Neural cell (in vitro differentiated cells): ENCODE measurements around the gene ARID3A. TPM values are rescaled to one million over a fixed set of nuclear protein-coding genes. Genes with fewer than 3 reads are reported as not detected.

Experiments
- H2AFZ ChIP-seq: fragments of 200-600, 300-800 bp; sonication (generic), shearing (Covaris generic); 2 replicates; pipeline ENCODE4 v1.6.0; 2014; ENCODE audit warnings: low read depth, mild to moderate bottlenecking, antibody characterized with exemption, low read length, moderate library complexity
- H3F3A ChIP-seq: fragments of 200-600 bp; shearing (Covaris generic); 2 replicates; pipeline ENCODE4 v1.6.1; 2016; ENCODE audit warnings: mild to moderate bottlenecking, moderate library complexity, mixed read lengths, antibody characterized with exemption, low read length; ENCODE audit not compliant: insufficient read depth, poor library complexity, severe bottlenecking
- H3K27ac ChIP-seq: fragments of 200-600, 300-800 bp; sonication (generic), shearing (Covaris generic); 2 replicates; pipeline ENCODE4 v1.5.1; 2014; ENCODE audit warnings: mild to moderate bottlenecking, low read length, moderate library complexity
- H3K27me3 ChIP-seq: fragments of 300-800, 200-600 bp; sonication (generic), shearing (Covaris generic); 2 replicates; pipeline ENCODE4 v1.6.0; 2014; ENCODE audit warnings: mild to moderate bottlenecking, low read depth, low read length, moderate library complexity; ENCODE audit not compliant: insufficient read depth
- H3K36me3 ChIP-seq: fragments of 300-800, 200-600 bp; sonication (generic), shearing (Covaris generic); 2 replicates; pipeline ENCODE4 v1.5.1; 2014; ENCODE audit warnings: mild to moderate bottlenecking, antibody characterized with exemption, low read length, moderate library complexity; ENCODE audit not compliant: insufficient read depth
- H3K4me2 ChIP-seq: fragments of 300-800, 200-600 bp; sonication (generic), shearing (Covaris generic); 2 replicates; pipeline ENCODE4 v1.6.0; 2014; ENCODE audit warnings: mild to moderate bottlenecking, low read length
- H3K4me3 ChIP-seq: fragments of 300-800, 200-600 bp; sonication (generic), shearing (Covaris generic); 2 replicates; pipeline ENCODE4 v1.5.1; 2014; ENCODE audit warnings: mild to moderate bottlenecking, low read length, moderate library complexity
- H3K79me2 ChIP-seq: fragments of 200-600 bp; shearing (Covaris generic); replicated peaks from 2 replicates; pipeline ENCODE4 v1.6.0; 2014; ENCODE audit warnings: mild to moderate bottlenecking, low read length, moderate library complexity; ENCODE audit not compliant: insufficient read depth
- H3K9ac ChIP-seq: fragments of 300-800, 200-600 bp; sonication (generic), shearing (Covaris generic); 2 replicates; pipeline ENCODE4 v1.6.1; 2016; ENCODE audit warnings: mild to moderate bottlenecking, low read length, mixed read lengths
- H3K9me2 ChIP-seq: fragments of 200-600 bp; shearing (Covaris generic); 2 replicates; pipeline ENCODE4 v1.6.1; 2016; ENCODE audit warnings: mild to moderate bottlenecking, low read length, mixed read lengths; ENCODE audit not compliant: insufficient read depth
- H3K9me3 ChIP-seq: fragments of 200-600, 300-800 bp; sonication (generic), shearing (Covaris generic); 2 replicates; pipeline ENCODE4 v1.6.1; 2016; ENCODE audit warnings: mild to moderate bottlenecking, mixed run types, low read length, moderate library complexity, mixed read lengths
- H4K20me1 ChIP-seq: fragments of 200-600 bp; shearing (Covaris generic); 2 replicates; pipeline ENCODE4 v1.6.1; 2016; ENCODE audit warnings: mild to moderate bottlenecking, mixed run types; ENCODE audit not compliant: insufficient read depth
- EP300 ChIP-seq: fragments of 450-650 bp; conservative IDR thresholded peaks from 2 replicates; pipeline ENCODE4 v1.6.1; 2014; ENCODE audit warnings: antibody characterized with exemption, mild to moderate bottlenecking, moderate library complexity; ENCODE audit not compliant: poor library complexity, severe bottlenecking
- EZH2 ChIP-seq: fragments of 200-600, 300-800 bp; shearing (Covaris generic), sonication (generic); IDR thresholded peaks from 2 replicates; pipeline ENCODE4 v1.6.1; 2014; ENCODE audit warnings: antibody characterized with exemption, low read length, borderline replicate concordance, mild to moderate bottlenecking; ENCODE audit not compliant: insufficient read depth, poor library complexity, severe bottlenecking
- MXI1 ChIP-seq: fragments of 450-650 bp; conservative IDR thresholded peaks from 2 replicates; pipeline ENCODE4 v1.6.1; 2014; ENCODE audit warnings: antibody characterized with exemption, mild to moderate bottlenecking; ENCODE audit not compliant: poor library complexity, severe bottlenecking
- POLR2AphosphoS5 ChIP-seq: IDR thresholded peaks from 2 replicates; pipeline ENCODE4 v1.6.1; 2012
- RAD21 ChIP-seq: fragments of 450-650 bp; conservative IDR thresholded peaks from 2 replicates; pipeline ENCODE4 v1.6.1; 2014; ENCODE audit warnings: antibody characterized with exemption, mild to moderate bottlenecking, moderate library complexity
- REST ChIP-seq: IDR thresholded peaks from 2 replicates; pipeline ENCODE4 v1.6.1; 2012; ENCODE audit warnings: borderline replicate concordance
- SMC3 ChIP-seq: fragments of 450-650 bp; conservative IDR thresholded peaks from 2 replicates; pipeline ENCODE4 v1.6.1; 2014; ENCODE audit warnings: antibody characterized with exemption, mild to moderate bottlenecking, moderate library complexity; ENCODE audit not compliant: poor library complexity
- TAF1 ChIP-seq: IDR thresholded peaks from 2 replicates; pipeline ENCODE4 v1.6.1; 2012; ENCODE audit warnings: low read depth
- polyA plus RNA-seq: library from polyadenylated mRNA; depleted of rRNA; stranded (reverse); fragments of >200 nt; gene quantifications from 2 replicates; pipeline ENCODE4 v1.2.3, GENCODE V29; 2014
- TF ChIP-seq, protein P1 (sequence below): fragments of 450-650 bp; IDR thresholded peaks from 2 replicates; pipeline ENCODE4 v1.5.1; 2014; ENCODE audit warnings: antibody characterized with exemption, mild to moderate bottlenecking, moderate library complexity; ENCODE audit not compliant: poor library complexity, severe bottlenecking

ARID3A gene
- polyA plus RNA-seq, 1 donor from 2014 or later, result 11.4 TPM

GRCh38 chr19:916645-917322 is 9.1 kb upstream of the ARID3A start:
- H3F3A ChIP-seq, result no peaks in the 10 kb centered on the region
- no peaks in the 10 kb centered on the region for H4K20me1 ChIP-seq
- TF ChIP-seq EP300, result no peak
- no peak for TF ChIP-seq SMC3
- TF ChIP-seq EZH2, result no peak
- TF ChIP-seq TAF1, result no peak
- no peak for TF ChIP-seq POLR2AphosphoS5
- TF ChIP-seq MXI1, result no peak
- TF ChIP-seq, protein P1, sequence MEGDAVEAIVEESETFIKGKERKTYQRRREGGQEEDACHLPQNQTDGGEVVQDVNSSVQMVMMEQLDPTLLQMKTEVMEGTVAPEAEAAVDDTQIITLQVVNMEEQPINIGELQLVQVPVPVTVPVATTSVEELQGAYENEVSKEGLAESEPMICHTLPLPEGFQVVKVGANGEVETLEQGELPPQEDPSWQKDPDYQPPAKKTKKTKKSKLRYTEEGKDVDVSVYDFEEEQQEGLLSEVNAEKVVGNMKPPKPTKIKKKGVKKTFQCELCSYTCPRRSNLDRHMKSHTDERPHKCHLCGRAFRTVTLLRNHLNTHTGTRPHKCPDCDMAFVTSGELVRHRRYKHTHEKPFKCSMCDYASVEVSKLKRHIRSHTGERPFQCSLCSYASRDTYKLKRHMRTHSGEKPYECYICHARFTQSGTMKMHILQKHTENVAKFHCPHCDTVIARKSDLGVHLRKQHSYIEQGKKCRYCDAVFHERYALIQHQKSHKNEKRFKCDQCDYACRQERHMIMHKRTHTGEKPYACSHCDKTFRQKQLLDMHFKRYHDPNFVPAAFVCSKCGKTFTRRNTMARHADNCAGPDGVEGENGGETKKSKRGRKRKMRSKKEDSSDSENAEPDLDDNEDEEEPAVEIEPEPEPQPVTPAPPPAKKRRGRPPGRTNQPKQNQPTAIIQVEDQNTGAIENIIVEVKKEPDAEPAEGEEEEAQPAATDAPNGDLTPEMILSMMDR, result no peak
- TF ChIP-seq RAD21, result no peak
- TF ChIP-seq REST, result no peak
- peaks cover 7% of the 10 kb centered on the region for H3K79me2 ChIP-seq
- H3K4me3 ChIP-seq, result peak overlapping the region; percentile 61
- H3K4me2 ChIP-seq, result no peak overlapping the region
- H3K27ac ChIP-seq, result no peak overlapping the region
- H3K27me3 ChIP-seq, result peaks cover 49% of the 10 kb centered on the region
- no peaks in the 10 kb centered on the region for H3K36me3 ChIP-seq
- H2AFZ ChIP-seq, result no peak overlapping the region
- H3K9ac ChIP-seq, result no peak overlapping the region
- no peaks in the 10 kb centered on the region for H3K9me2 ChIP-seq
- H3K9me3 ChIP-seq, result no peaks in the 10 kb centered on the region

DNA sequence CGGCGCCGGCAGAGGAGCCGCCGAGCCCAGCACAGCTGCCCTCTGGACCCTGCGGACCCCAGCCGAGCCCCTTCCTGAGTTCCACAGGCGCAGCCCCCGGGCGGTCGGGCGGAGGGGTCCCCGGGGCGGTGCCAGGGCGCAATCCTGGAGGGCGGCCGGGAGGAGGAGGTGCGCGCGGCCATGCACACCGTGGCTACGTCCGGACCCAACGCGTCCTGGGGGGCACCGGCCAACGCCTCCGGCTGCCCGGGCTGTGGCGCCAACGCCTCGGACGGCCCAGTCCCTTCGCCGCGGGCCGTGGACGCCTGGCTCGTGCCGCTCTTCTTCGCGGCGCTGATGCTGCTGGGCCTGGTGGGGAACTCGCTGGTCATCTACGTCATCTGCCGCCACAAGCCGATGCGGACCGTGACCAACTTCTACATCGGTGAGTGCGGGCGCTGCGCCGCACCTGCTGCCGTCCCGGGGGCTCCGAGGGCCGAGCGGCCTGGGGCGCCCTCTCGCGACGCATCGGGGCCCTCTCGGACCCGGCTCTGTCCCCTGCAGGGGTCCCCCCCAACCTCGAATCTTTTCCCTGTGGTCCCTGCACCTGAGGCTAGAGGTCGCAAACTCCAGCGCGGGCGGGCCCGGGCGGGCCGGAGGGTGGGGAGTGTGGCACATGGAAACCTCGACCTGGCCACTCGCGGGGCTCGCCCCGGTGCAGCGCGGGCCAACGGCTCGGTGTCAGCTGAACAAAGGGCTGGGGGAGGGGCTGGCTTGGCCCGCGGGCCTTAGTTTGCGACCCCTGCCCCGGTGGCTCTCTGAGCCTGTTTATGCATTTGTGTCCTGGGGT is 8.3 kb upstream of the ARID3A start, which contains the start of gene KISS1R:
KISS1R (plus strand) TSS at position 11 of the 829 bp plus-strand sequence; CDS start at position 181, 170 bp downstream.
- Histone ChIP-seq H2AFZ (no peak within 1 kb of the TSS), H3K4me3 (peak within 1 kb of the TSS; percentile 61), H3K27me3 (peaks cover 49% of the 10 kb centered on the region), H3K4me2 (no peak within 1 kb of the TSS), H4K20me1 (no peaks in the 10 kb centered on the region), H3K79me2 (peaks cover 7% of the 10 kb centered on the region), H3K36me3 (no peaks in the 10 kb centered on the region), H3K9ac (peak within 1 kb of the TSS; percentile 31), H3K9me2 (no peaks in the 10 kb centered on the region), H3K9me3 (no peaks in the 10 kb centered on the region), H3K27ac (no peak within 1 kb of the TSS), H3F3A (no peaks in the 10 kb centered on the region)
- TF ChIP-seq SMC3 (peak; percentile 73), MXI1 (no peak), EP300 (no peak), RAD21 (peak; percentile 75), EZH2 (peak; percentile 75)
- TF ChIP-seq, protein P1, result peak; percentile 76
